ENCODE measurements around the gene HHIPL1. TPM values are rescaled to one million over a fixed set of nuclear protein-coding genes. Genes with fewer than 3 reads are reported as not detected.

Gene HHIPL1
- total RNA-seq, 1 donor from 2014 or later = 2.5 TPM

DNA sequence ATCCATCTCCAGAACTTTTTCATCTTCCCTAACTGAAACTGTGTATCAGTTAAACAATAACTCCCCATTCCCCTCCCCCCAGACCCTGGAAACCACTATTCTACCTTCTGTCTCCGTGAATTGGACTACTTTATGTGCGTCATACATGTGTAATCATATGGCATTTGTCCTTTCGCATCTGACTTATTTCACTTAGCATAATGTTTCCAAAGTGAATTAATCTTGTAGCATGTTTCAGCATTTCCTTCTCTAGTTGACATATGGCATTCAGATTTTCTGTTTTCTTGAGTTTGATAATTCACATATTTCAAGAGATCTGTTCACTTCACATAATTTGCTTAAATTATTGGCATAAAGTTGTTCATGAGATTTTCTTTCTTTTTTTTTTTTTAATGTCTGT lies 49.0 kb downstream of the HHIPL1 start:
- DNase-seq (ENCODE audit: low read depth, low spot score) = no peak
- no peak overlapping the region for H3K4me3 Mint-ChIP-seq
- peaks cover 12% of the 10 kb centered on the region for H3K27me3 Mint-ChIP-seq (ENCODE audit: low read depth)
- TF ChIP-seq, protein P1, sequence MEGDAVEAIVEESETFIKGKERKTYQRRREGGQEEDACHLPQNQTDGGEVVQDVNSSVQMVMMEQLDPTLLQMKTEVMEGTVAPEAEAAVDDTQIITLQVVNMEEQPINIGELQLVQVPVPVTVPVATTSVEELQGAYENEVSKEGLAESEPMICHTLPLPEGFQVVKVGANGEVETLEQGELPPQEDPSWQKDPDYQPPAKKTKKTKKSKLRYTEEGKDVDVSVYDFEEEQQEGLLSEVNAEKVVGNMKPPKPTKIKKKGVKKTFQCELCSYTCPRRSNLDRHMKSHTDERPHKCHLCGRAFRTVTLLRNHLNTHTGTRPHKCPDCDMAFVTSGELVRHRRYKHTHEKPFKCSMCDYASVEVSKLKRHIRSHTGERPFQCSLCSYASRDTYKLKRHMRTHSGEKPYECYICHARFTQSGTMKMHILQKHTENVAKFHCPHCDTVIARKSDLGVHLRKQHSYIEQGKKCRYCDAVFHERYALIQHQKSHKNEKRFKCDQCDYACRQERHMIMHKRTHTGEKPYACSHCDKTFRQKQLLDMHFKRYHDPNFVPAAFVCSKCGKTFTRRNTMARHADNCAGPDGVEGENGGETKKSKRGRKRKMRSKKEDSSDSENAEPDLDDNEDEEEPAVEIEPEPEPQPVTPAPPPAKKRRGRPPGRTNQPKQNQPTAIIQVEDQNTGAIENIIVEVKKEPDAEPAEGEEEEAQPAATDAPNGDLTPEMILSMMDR (conservative IDR thresholded peaks at IDR 0.05) = no peak
- no peak overlapping the region for H3K27ac Mint-ChIP-seq (ENCODE audit: unreplicated experiment)
- H3K36me3 Mint-ChIP-seq (ENCODE audit: low read depth) = peaks cover 8% of the 10 kb centered on the region
- H3K4me1 Mint-ChIP-seq = peaks cover 12% of the 10 kb centered on the region
- H3K9me3 Mint-ChIP-seq = no peaks in the 10 kb centered on the region

DNA sequence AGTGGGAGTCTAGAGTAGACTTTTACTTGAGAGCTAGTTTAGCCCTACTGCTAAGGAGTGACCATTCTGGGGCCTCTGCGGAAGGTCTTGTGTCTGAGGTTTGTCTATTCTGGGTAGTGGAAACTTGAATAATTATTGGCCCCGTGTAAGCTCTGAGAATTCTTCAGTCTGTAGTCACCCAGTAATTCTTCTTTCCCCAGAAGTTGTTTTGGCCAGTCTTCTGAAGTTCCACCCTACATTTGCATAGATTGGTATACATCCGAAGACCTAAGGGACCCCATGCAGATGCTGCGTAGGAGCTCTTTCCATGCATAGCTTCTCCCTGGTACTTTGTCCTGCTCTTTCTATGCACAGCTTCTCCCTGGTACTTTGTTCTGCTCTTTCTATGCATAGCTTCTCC lies 52.0 kb downstream of the HHIPL1 start:
- Mint-ChIP-seq H3K36me3 (ENCODE audit: low read depth) (peaks cover 11% of the 10 kb centered on the region), H3K4me1 (peaks cover 15% of the 10 kb centered on the region), H3K27me3 (ENCODE audit: low read depth) (peaks cover 3% of the 10 kb centered on the region), H3K27ac (ENCODE audit: unreplicated experiment) (no peak overlapping the region), H3K4me3 (no peak overlapping the region), H3K9me3 (no peaks in the 10 kb centered on the region)
- TF ChIP-seq, protein P1 (conservative IDR thresholded peaks at IDR 0.05) = no peak
- no peak for DNase-seq (ENCODE audit: low read depth, low spot score)

DNA sequence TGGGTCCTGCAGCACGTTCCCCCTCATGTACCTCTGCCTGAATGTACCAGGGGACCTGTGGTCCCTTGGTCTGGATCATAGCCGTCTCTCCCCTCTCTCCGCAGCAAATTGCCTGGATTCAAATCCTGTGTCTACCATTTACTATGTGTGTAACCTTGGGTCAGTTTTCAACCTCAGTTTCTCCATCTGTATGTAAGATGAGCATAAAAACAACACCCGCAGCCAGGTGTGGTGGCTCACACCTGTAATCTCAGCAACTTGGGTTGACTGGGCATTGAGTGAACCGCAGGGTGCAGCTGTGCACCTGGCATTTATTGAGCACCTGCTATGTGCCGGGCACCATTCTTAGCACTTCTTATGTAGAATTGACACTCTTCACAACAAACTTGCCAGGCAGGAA lies 53.3 kb downstream of the HHIPL1 start:
- H3K4me1 Mint-ChIP-seq = peaks cover 15% of the 10 kb centered on the region
- H3K27ac Mint-ChIP-seq (ENCODE audit: unreplicated experiment) = peak overlapping the region; percentile 10
- H3K9me3 Mint-ChIP-seq = peaks cover 5% of the 10 kb centered on the region
- peaks cover 3% of the 10 kb centered on the region for H3K27me3 Mint-ChIP-seq (ENCODE audit: low read depth)
- H3K36me3 Mint-ChIP-seq (ENCODE audit: low read depth) = peaks cover 18% of the 10 kb centered on the region
- TF ChIP-seq, protein P1 (conservative IDR thresholded peaks at IDR 0.05) = no peak
- no peak for DNase-seq (ENCODE audit: low read depth, low spot score)
- no peak overlapping the region for H3K4me3 Mint-ChIP-seq

DNA sequence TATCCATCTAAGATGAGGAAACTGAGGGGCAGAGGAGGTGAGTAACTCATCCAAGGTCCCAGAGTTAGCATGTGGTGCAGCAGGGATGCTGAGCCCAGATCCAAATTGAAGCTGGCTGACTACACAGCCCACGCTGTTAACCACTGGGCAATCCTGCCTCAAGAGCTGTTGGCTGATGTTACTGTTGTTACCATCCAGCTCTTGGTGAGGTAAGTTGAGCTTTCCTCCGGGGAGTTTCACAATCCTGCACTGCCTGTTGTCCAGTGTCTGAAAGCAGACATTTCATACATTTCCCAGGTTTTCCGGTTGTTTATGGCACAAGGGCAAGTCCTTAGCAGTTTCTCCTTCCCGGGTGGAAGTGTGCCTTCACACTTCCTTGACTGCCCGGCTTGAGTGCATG lies 53.7 kb downstream of the HHIPL1 start:
- Mint-ChIP-seq H3K4me1 (peaks cover 15% of the 10 kb centered on the region), H3K27me3 (ENCODE audit: low read depth) (peaks cover 3% of the 10 kb centered on the region), H3K36me3 (ENCODE audit: low read depth) (peaks cover 22% of the 10 kb centered on the region), H3K9me3 (peaks cover 9% of the 10 kb centered on the region), H3K4me3 (no peak overlapping the region), H3K27ac (ENCODE audit: unreplicated experiment) (peak overlapping the region; percentile 10)
- TF ChIP-seq, protein P1 (conservative IDR thresholded peaks at IDR 0.05) = no peak
- DNase-seq (ENCODE audit: low read depth, low spot score) = no peak

DNA sequence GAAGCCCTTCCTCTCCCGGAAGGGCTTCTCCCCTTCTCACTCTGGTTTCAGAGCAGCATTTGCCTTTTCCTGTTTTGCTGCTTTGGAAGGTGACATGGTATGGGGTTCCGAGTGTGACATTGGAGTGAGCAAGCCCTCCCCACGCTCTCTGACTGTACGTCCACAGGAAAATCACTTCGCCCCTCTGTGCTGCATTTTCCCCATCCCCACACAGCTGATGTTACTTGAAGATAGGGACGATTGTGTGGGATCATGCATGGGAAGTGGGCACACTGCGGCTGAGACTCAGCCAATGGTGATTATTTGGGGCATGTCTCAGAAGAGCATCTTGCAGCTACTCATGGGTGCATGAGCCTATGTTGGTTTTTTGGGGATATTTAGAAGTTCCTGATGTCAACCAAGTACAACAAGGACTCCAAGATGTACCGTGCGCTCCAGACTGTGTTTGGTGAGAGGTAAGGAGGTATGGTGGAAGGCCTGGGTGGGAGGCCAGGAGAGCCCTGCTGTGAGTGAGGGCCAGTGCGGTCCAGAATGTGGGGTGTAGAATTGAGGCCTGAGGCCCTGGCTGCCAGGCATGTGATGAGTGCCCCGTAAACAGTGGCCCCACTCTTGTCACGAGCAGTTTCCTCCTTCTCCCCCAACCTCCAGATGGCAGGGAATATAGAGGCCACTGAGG lies 54.3 kb downstream of the HHIPL1 start:
- no peak overlapping the region for H3K4me3 Mint-ChIP-seq
- DNase-seq (ENCODE audit: low read depth, low spot score) = no peak
- TF ChIP-seq, protein P1 (conservative IDR thresholded peaks at IDR 0.05) = no peak
- peaks cover 15% of the 10 kb centered on the region for H3K4me1 Mint-ChIP-seq
- peak overlapping the region; percentile 57 for H3K27ac Mint-ChIP-seq (ENCODE audit: unreplicated experiment)
- peaks cover 10% of the 10 kb centered on the region for H3K9me3 Mint-ChIP-seq
- H3K27me3 Mint-ChIP-seq (ENCODE audit: low read depth) = no peaks in the 10 kb centered on the region
- H3K36me3 Mint-ChIP-seq (ENCODE audit: low read depth) = peaks cover 20% of the 10 kb centered on the region
